IMR-90 (cell line): Measurements from ENCODE around the gene CDC34. TPM values are rescaled to one million over a fixed set of nuclear protein-coding genes. Genes with fewer than 3 reads are reported as not detected.

ENCODE experiments used
- ATAC-seq: fragments of 200-7000 bp; cut with Tn5 transposase; 2 replicates; pipeline ENCODE4 v1.9.1; 2020; ENCODE audit warnings: low read depth, mild to moderate bottlenecking, moderate library complexity
- BruUV-seq: library from RNA; stranded (reverse); fragments of 400-500 nt; replicated peaks from 2 replicates; lab custom pipeline; 2021; lab: Mats Ljungman, UMichigan
- CTCF ChIA-PET: fragments of 300-600 bp; formaldehyde crosslinking; extraction: SDS; loops from one replicate; lab custom pipeline; 2021; ENCODE audit warnings: antibody characterized with exemption; lab: Yijun Ruan, JAX
- POLR2A ChIA-PET: fragments of 300-600 bp; sonication (Branson Sonifier 250); formaldehyde crosslinking; loops from one replicate; lab custom pipeline; 2022; ENCODE audit warnings: antibody characterized with exemption; ENCODE audit not compliant: unreplicated experiment; lab: Charles Lee
- DNase-seq: peaks from one replicate; pipeline ENCODE4 v3.0.0; 2013
- H2AFZ ChIP-seq: replicated peaks from 2 replicates; pipeline ENCODE3; 2013; ENCODE audit warnings: low read length, mild to moderate bottlenecking; ENCODE audit not compliant: poor library complexity
- H2AK5ac ChIP-seq: 2 replicates; pipeline ENCODE4 v1.6.1; 2013; ENCODE audit warnings: low read depth, low read length, inconsistent platforms
- H2AK9ac ChIP-seq: replicated peaks from 2 replicates; pipeline ENCODE3; 2013; ENCODE audit warnings: mild to moderate bottlenecking, low read depth, low read length, moderate library complexity; ENCODE audit not compliant: poor library complexity
- H2BK120ac ChIP-seq: 2 replicates; pipeline ENCODE4 v1.6.1; 2013; ENCODE audit warnings: low read depth, low read length, inconsistent platforms
- H2BK15ac ChIP-seq: 3 replicates; pipeline ENCODE4 v1.6.1; 2013; ENCODE audit warnings: low read depth, low read length, inconsistent platforms
- H2BK20ac ChIP-seq: 2 replicates; pipeline ENCODE4 v1.6.1; 2013; ENCODE audit warnings: low read depth, mild to moderate bottlenecking, inconsistent platforms, low read length, moderate library complexity
- H2BK5ac ChIP-seq: 2 replicates; pipeline ENCODE4 v1.6.1; 2013; ENCODE audit warnings: mild to moderate bottlenecking, low read depth, low read length, inconsistent platforms; ENCODE audit not compliant: poor library complexity, severe bottlenecking
- H3K14ac ChIP-seq: replicated peaks from 2 replicates; pipeline ENCODE4 v1.6.1; 2013; ENCODE audit warnings: low read depth, low read length, inconsistent platforms
- H3K18ac ChIP-seq: 2 replicates; pipeline ENCODE4 v1.6.1; 2013; ENCODE audit warnings: low read depth, low read length, control low read depth
- H3K23ac ChIP-seq: 2 replicates; pipeline ENCODE4 v1.6.1; 2013; ENCODE audit warnings: low read depth, low read length, inconsistent platforms
- H3K27ac ChIP-seq: 2 replicates; pipeline ENCODE4 v1.5.1; 2013; ENCODE audit warnings: mild to moderate bottlenecking, control low read depth, low read length; ENCODE audit not compliant: insufficient read depth
- H3K27me3 ChIP-seq: 2 replicates; pipeline ENCODE4 v1.6.1; 2013; ENCODE audit warnings: low read length; ENCODE audit not compliant: control insufficient read depth, insufficient read depth
- H3K36me3 ChIP-seq: 2 replicates; pipeline ENCODE4 v1.6.1; 2013; ENCODE audit warnings: low read length, mixed read lengths; ENCODE audit not compliant: control insufficient read depth, insufficient read depth
- H3K4ac ChIP-seq: 2 replicates; pipeline ENCODE4 v1.6.1; 2013; ENCODE audit warnings: low read depth, low read length, inconsistent platforms
- H3K4me1 ChIP-seq: 2 replicates; pipeline ENCODE4 v1.6.1; 2013; ENCODE audit warnings: low read length, mixed read lengths; ENCODE audit not compliant: control insufficient read depth, insufficient read depth
- H3K4me2 ChIP-seq: 2 replicates; pipeline ENCODE4 v1.6.1; 2013; ENCODE audit warnings: low read depth, mild to moderate bottlenecking, control low read depth, low read length, moderate library complexity
- H3K4me3 ChIP-seq: 2 replicates; pipeline ENCODE4 v1.5.1; 2013; ENCODE audit warnings: low read depth, mild to moderate bottlenecking, control low read depth, low read length, moderate library complexity; ENCODE audit not compliant: insufficient read depth
- H3K56ac ChIP-seq: 2 replicates; pipeline ENCODE4 v1.6.1; 2013; ENCODE audit warnings: low read length, inconsistent platforms; ENCODE audit not compliant: insufficient read depth; ENCODE audit errors: extremely low read depth
- H3K79me1 ChIP-seq, 2 experiments: 2 replicates each; pipeline ENCODE4 v1.6.1; 2013; ENCODE audit warnings: low read length in 2 of 2, inconsistent platforms in 1 of 2, low read depth in 1 of 2
- H3K9ac ChIP-seq: 2 replicates; pipeline ENCODE4 v1.6.1; 2013; ENCODE audit warnings: low read depth, low read length, control low read depth
- H3K9me1 ChIP-seq: 2 replicates; pipeline ENCODE4 v1.6.1; 2013; ENCODE audit warnings: low read length, inconsistent platforms; ENCODE audit not compliant: insufficient read depth
- H3K9me3 ChIP-seq: 2 replicates; pipeline ENCODE4 v1.6.1; 2013; ENCODE audit warnings: low read length; ENCODE audit not compliant: control insufficient read depth, insufficient read depth
- H4K20me1 ChIP-seq: 2 replicates; pipeline ENCODE4 v1.6.1; 2013; ENCODE audit warnings: low read length, inconsistent platforms; ENCODE audit not compliant: insufficient read depth
- H4K5ac ChIP-seq: 2 replicates; pipeline ENCODE4 v1.6.1; 2013; ENCODE audit warnings: mild to moderate bottlenecking, low read depth, low read length, control low read depth
- H4K8ac ChIP-seq, 2 experiments: 2 replicates each; pipeline ENCODE4 v1.6.1; 2013; ENCODE audit warnings: low read depth in 2 of 2, low read length in 2 of 2, control low read depth in 1 of 2, inconsistent platforms in 1 of 2
- H4K91ac ChIP-seq: 2 replicates; pipeline ENCODE4 v1.6.1; 2013; ENCODE audit warnings: low read depth, low read length, inconsistent platforms; ENCODE audit not compliant: insufficient read depth
- CEBPB ChIP-seq: IDR thresholded peaks from 2 replicates; pipeline ENCODE4 v1.6.1; 2012; ENCODE audit warnings: low read depth, low read length, improper control_type of control experiment
- CHD1 ChIP-seq: IDR thresholded peaks from 2 replicates; pipeline ENCODE4 v1.6.1; 2012; ENCODE audit warnings: low read depth, low read length, improper control_type of control experiment
- CTCF ChIP-seq: conservative IDR thresholded peaks from 2 replicates; pipeline ENCODE4 v1.5.1; 2012; ENCODE audit warnings: mild to moderate bottlenecking, low read depth, low read length, improper control_type of control experiment
- ELK1 ChIP-seq: fragments of 150-350 bp; IDR thresholded peaks from 2 replicates; pipeline ENCODE4 v1.6.1; 2016; ENCODE audit warnings: low read depth, mild to moderate bottlenecking, low read length, moderate library complexity, borderline replicate concordance
- MAZ ChIP-seq: IDR thresholded peaks from 2 replicates; pipeline ENCODE4 v1.6.1; 2012; ENCODE audit warnings: low read depth, mild to moderate bottlenecking, low read length, improper control_type of control experiment, moderate library complexity, borderline replicate concordance
- MXI1 ChIP-seq: IDR thresholded peaks from 2 replicates; pipeline ENCODE4 v1.6.1; 2012; ENCODE audit warnings: low read depth, mild to moderate bottlenecking, low read length, moderate library complexity, borderline replicate concordance
- NFE2L2 ChIP-seq: fragments of 150-350 bp; IDR thresholded peaks from 2 replicates; pipeline ENCODE4 v1.6.1; 2016; ENCODE audit warnings: low read depth, mild to moderate bottlenecking, low read length
- RAD21 ChIP-seq: IDR thresholded peaks from 2 replicates; pipeline ENCODE4 v1.6.1; 2012; ENCODE audit warnings: low read length, improper control_type of control experiment
- RCOR1 ChIP-seq: IDR thresholded peaks from 2 replicates; pipeline ENCODE4 v1.6.1; 2012; ENCODE audit warnings: mild to moderate bottlenecking, low read length, improper control_type of control experiment; ENCODE audit not compliant: insufficient replicate concordance
- SMC3 ChIP-seq: fragments of 150-350 bp; IDR thresholded peaks from 2 replicates; pipeline ENCODE4 v1.6.1; 2016; ENCODE audit warnings: low read depth, mild to moderate bottlenecking, antibody characterized with exemption, low read length, moderate library complexity
- USF2 ChIP-seq: fragments of 150-350 bp; IDR thresholded peaks from 2 replicates; pipeline ENCODE4 v1.6.1; 2017; ENCODE audit warnings: mild to moderate bottlenecking, antibody characterized with exemption, low read length, low read depth
- WGBS, 2 experiments: methylation state at CpG; one replicate each; pipeline versions ENCODE4 v1.1.5 to v1.1.7; 2013; ENCODE audit warnings: missing lambda C conversion rate in 2 of 2; ENCODE audit not compliant: insufficient read length in 1 of 2; ENCODE audit errors: extremely low coverage in 2 of 2; 5-methylcytosine and 5-hydroxymethylcytosine counted together
- dilution Hi-C: fragments of 300-500 bp; cut with HindIII; formaldehyde crosslinking; loops from one replicate; pipeline ENCODE4 v1.14.3; 2018; ENCODE audit warnings: low sequenced_read_pairs; ENCODE audit not compliant: unreplicated experiment
- in situ Hi-C: fragments of 300-500 bp; cut with MboI; formaldehyde crosslinking; loops from 3 replicates; pipeline ENCODE4 v1.14.3; 2019; ENCODE audit warnings: low sequenced_read_pairs, inconsistent platforms, mixed read lengths
- intact Hi-C: fragments of 100-400 bp; cut with micrococcal nuclease; formaldehyde crosslinking; loops from 2 replicates; pipeline ENCODE4 v1.10.0; 2022
- polyA plus RNA-seq, 3 experiments: library from polyadenylated mRNA; depleted of rRNA; stranded (reverse); fragments of >200 nt; gene quantifications; 2 replicates each; pipeline ENCODE4 v1.2.3, GENCODE V29; 2012; ENCODE audit warnings: low replicate concordance in 1 of 3
- total RNA-seq: library from RNA; depleted of rRNA; stranded (reverse); fragments of >200 nt; gene quantifications from 2 replicates; pipeline ENCODE4 v1.2.3, GENCODE V29; 2012

Gene CDC34
- total and polyA plus RNA-seq, 2 of the 4 experiments (the other 2 are of a cell fraction): 35.7 to 68.9 TPM

DNA sequence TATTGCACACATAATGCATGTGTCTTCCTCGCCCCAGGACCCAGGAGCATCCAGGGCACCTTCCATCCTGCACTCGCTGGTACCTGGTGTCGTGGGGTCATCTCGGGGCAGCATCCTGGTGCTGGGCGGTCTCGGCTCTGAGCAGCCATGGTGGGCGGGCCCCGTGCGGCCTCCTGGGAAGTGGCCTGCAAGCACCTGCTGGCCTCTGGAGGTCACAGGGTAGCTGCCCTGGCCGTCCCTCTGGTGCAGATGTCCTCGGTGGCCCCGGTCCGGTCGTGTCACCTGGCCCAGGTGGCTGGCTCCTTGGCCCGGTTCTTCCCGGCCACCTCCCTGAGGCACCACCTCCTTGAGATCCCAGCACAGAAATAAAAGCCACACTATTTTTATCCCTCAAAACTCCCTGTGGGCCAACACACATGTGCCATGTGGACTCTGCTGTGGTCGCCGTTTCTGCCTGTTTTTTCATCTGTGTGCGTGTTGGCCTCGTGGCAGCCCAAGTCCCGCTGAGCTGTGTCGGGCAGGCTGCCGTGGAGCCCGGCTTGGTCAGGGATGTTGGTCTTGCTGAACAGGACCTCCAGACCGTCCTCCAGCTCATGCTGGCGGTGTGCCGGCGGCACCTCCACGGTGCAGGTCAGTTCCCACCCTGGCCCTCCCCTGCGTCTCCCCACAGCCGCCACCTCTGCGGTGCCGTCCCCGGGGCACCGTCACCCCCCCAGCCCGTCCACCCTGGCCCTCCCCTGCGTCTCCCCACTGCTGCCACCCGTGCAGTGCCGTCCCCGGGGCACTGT lies 7.3 kb downstream of the CDC34 start (continued):
- no peak for TF ChIP-seq RAD21

DNA sequence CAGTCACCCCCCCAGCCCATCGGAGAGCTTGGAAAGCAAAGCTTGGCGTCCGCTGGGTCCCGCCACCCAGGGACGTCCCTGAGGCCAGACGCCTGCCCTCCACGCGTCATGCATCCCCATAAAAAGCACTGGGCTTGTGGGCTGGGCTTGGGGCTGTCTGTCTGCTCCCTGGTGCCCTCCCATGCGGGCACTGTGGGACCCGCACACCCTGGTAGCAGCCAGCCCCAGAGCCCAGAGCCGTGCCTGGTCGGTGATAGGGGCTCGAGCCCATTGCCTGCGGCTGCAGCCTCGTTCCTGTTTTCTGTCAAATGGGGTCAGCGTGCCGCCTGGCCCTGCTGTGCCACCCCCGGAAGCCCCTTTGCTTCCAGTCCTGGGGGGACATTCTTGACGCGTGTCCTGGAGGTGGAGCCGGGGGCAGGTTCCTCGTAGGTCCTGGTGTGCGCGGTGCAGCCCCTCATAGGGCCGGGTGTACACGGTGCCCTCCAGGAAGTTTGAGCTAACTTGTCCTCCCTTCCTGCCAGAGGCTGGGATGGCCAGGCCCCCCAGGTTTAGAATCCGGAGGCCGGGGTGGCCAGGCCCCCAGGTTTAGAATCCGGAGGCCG lies 8.0 kb downstream of the CDC34 start:
- peaks cover 57% of the 10 kb centered on the region for H3K36me3 ChIP-seq
- no peak overlapping the region for H2BK20ac ChIP-seq
- ATAC-seq (no peak), DNase-seq (no peak)
- H3K23ac ChIP-seq: no peak overlapping the region
- H4K20me1 ChIP-seq: peaks cover 38% of the 10 kb centered on the region
- H2BK120ac ChIP-seq: no peak overlapping the region
- peaks cover 5% of the 10 kb centered on the region for H3K4me1 ChIP-seq
- 90% methylated on average over 8 of the region's 30 CpGs; no CpG with 5 or more reads in 1 of the 2 experiments for WGBS, 2 experiments
- POLR2A ChIA-PET: no interaction called here
- H3K9ac ChIP-seq: no peak overlapping the region
- no peak overlapping the region for H2AFZ ChIP-seq
- no peak overlapping the region for H3K18ac ChIP-seq
- H2AK5ac ChIP-seq: no peak overlapping the region
- H4K91ac ChIP-seq: no peak overlapping the region
- peaks cover 11 to 29% of the 10 kb centered on the region in 2 experiments; a peak in 3 of 4 replicates for H3K79me1 ChIP-seq
- intact Hi-C loops (no loop called here), in situ Hi-C loops (no loop called here), dilution Hi-C loops (no loop called here)
- no peak overlapping the region for H2BK5ac ChIP-seq
- TF ChIP-seq RCOR1 (no peak), CTCF (no peak), MXI1 (no peak), CHD1 (no peak), USF2 (no peak), NFE2L2 (no peak), CEBPB (no peak), RAD21 (no peak), ELK1 (no peak), SMC3 (no peak), MAZ (no peak)
- H3K14ac ChIP-seq: no peak overlapping the region
- no peak overlapping the region for H3K27ac ChIP-seq
- no peaks in the 10 kb centered on the region for H3K27me3 ChIP-seq
- no peak overlapping the region for H3K56ac ChIP-seq
- no peak overlapping the region for H4K5ac ChIP-seq
- H2BK15ac ChIP-seq: no peak overlapping the region
- H3K9me3 ChIP-seq: no peaks in the 10 kb centered on the region
- no peak overlapping the region for H2AK9ac ChIP-seq
- H3K4me3 ChIP-seq: no peak overlapping the region
- no peak overlapping the region for H3K4me2 ChIP-seq
- peaks cover 4% of the 10 kb centered on the region for H3K9me1 ChIP-seq
- no peak overlapping the region for H3K4ac ChIP-seq
- BruUV-seq: no TSS peak
- no peak overlapping the region for H4K8ac ChIP-seq
- CTCF ChIA-PET: no interaction called here
